Psoas muscle (tissue), 8 donors: ENCODE results near the gene CCNK. TPM values are rescaled to one million over a fixed set of nuclear protein-coding genes. Genes with fewer than 3 reads are reported as not detected.

Experiments
- ATAC-seq, 4 donors: fragments of 200-7000 bp; cut with Tn5 transposase; one replicate each; pipeline ENCODE4 v1.9.1; 2020; ENCODE audit warnings: moderate library complexity in 3 of 4, mild to moderate bottlenecking in 2 of 4
- DNase-seq, 2 donors: peaks; one replicate each; pipeline ENCODE4 v3.0.0-alpha.2; 2020
- H3K27ac ChIP-seq: fragments of 200-600 bp; one replicate; pipeline ENCODE4 v1.8.0; 2022
- H3K27me3 ChIP-seq, 3 donors: fragments of 200-600 bp in 1 of 3; one replicate each; pipeline versions ENCODE4 v1.6.1 to v1.8.0; 2013 to 2022; ENCODE audit warnings: low read length in 2 of 3, mild to moderate bottlenecking in 2 of 3, moderate library complexity in 1 of 3; ENCODE audit not compliant: insufficient read depth in 3 of 3
- H3K36me3 ChIP-seq, 2 donors: fragments of 200-600 bp in 1 of 2; one replicate each; pipeline versions ENCODE4 v1.6.1 to v1.8.0; 2013 to 2022; ENCODE audit warnings: low read depth in 1 of 2, mild to moderate bottlenecking in 1 of 2, moderate library complexity in 1 of 2; ENCODE audit not compliant: insufficient read depth in 1 of 2
- H3K4me1 ChIP-seq: fragments of 200-600 bp; one replicate; pipeline ENCODE4 v1.8.0; 2022
- H3K4me3 ChIP-seq: fragments of 200-600 bp; one replicate; pipeline ENCODE4 v1.8.0; 2022; ENCODE audit warnings: mild to moderate bottlenecking
- H3K9me3 ChIP-seq: fragments of 200-600 bp; one replicate; pipeline ENCODE4 v1.8.0; 2022
- CTCF ChIP-seq: fragments of 200-600 bp; IDR thresholded peaks from one replicate; pipeline ENCODE4 v1.8.0; 2022; ENCODE audit warnings: antibody characterized with exemption
- WGBS, 3 donors: extraction: QIAGEN DNeasy Blood & Tissue Kit; methylation state at CpG; one replicate each; pipeline versions ENCODE4 v1.1.6 to v1.1.7; 2013; 5-methylcytosine and 5-hydroxymethylcytosine counted together
- intact Hi-C, 2 donors: fragments of 100-400 bp; cut with DNase I; formaldehyde crosslinking; loops; one replicate each; pipeline versions ENCODE4 v1.11.0 to v1.14.2; 2022
- polyA plus RNA-seq, 3 donors: library from polyadenylated mRNA; stranded (reverse); fragments of 200-250 nt; gene quantifications; one replicate each; pipeline ENCODE4 v1.2.3, GENCODE V29; 2013
- total RNA-seq, 4 donors: library from RNA; stranded (reverse); fragmentation: NEBNext Ultra II Directional in 2 of 4; extraction: Animal tissue kit (Norgen Biotek cat#: 25700) in 2 of 4; gene quantifications; one replicate each; pipeline versions ENCODE4 v1.2.1 to v1.2.4, GENCODE V29; 2021 to 2023
- donor health status: healthy with polysubstance abuse.
- donor health status: DM: no; HTN: no; CAD: no; lungs with moderate emphysema.
- donor health status: Bipolar disorder and iron deficiency.
- donor health status: healthy.
- donor health status: DM: yes; HTN: yes; CAD: no.
- donor health status: DM: no; HTN: no; CAD: no.
- donor health status: DM: no; HTN: no; CAD: no.
- donor health status: DM: yes; HTN: yes; CAD: no.

The CCNK gene
- total and polyA plus RNA-seq, 7 donors, result 17.6 to 53.2 (median 39.8) TPM

DNA sequence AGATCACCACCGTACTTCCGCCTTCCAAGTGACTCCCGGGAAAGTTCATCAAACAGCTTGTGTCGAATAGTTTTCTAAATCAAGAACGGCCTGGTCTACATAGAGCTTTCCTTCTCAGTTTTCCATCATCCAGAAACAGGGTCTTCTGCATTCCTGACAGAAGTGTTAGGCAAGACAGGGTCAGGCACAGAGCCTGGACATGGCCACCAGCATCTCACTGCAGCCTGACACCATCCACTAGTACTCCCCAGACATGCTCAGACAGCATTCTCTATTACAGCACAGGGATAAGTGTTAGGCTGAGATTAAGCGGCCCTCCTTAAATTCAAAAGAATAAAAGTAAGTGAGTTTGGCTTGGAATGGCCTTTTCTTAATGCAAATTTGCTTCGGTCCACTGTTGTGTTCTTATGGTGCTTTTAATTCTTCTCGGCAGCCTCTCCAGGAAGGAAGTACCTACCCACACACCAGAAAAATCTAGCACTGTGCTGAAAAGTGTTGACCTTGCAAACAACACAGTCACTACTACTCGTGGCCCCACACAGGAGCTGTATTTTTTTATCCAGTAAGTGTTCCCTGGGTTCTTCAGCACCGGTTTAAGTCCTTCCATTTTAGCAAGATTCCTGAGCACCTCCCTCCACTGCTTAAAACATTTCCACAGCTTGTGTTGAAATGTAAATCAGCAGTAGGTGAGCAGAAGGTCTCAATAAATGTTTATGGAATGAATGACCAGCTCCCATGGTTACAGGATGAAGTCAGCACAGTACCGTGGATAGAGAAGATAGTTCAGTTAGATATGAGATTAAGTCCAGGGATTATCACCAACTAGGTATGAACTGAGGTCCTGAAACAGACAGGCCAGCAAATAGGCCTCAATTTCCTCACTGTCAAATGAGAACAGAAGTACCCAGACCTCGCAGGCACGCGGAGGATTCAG is 44.7 kb upstream of the CCNK start:
- Histone ChIP-seq H3K27ac (no peak overlapping the region), H3K4me3 (no peak overlapping the region), H3K27me3 (no peaks in the 10 kb centered on the region), H3K4me1 (peaks cover under 1% of the 10 kb centered on the region), H3K36me3 (peaks cover 0 to 64% of the 10 kb centered on the region in 2 donors), H3K9me3 (no peaks in the 10 kb centered on the region)
- ATAC-seq (no peak), DNase-seq (no peak)
- intact Hi-C loops, result no loop called here
- TF ChIP-seq CTCF, result no peak
- WGBS, 3 donors, result 75 to 78% (median 75%) methylated on average over 14 of the region's 14 CpGs

DNA sequence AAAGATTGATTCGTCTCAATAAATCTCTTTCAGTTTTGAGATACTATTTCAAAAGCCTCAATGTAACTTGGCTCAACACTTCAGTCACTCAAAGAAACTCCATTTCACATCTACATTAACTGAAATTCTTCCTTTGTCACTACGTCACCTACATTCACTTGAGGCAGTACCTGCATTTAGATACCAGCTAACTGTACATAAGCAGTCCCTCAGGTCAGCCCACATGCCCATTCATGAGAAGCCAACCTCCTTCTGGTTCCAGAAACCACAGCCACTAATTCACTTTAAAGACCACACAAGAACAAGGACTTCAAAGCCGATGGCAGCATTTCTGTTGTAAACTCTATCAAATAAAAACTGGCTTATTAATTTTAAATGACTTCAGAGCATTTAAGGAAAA is 43.5 kb upstream of the CCNK start:
- Histone ChIP-seq H3K4me1 (no peaks in the 10 kb centered on the region), H3K36me3 (peaks cover 0 to 69% of the 10 kb centered on the region in 2 donors), H3K4me3 (no peak overlapping the region), H3K27ac (no peak overlapping the region), H3K9me3 (no peaks in the 10 kb centered on the region), H3K27me3 (no peaks in the 10 kb centered on the region)
- no peak for DNase-seq
- intact Hi-C loops, result no loop called here
- no peak for TF ChIP-seq CTCF
- 64 to 92% (median 80%) methylated on average over 3 of the region's 3 CpGs for WGBS, 3 donors
- ATAC-seq, result no peak

DNA sequence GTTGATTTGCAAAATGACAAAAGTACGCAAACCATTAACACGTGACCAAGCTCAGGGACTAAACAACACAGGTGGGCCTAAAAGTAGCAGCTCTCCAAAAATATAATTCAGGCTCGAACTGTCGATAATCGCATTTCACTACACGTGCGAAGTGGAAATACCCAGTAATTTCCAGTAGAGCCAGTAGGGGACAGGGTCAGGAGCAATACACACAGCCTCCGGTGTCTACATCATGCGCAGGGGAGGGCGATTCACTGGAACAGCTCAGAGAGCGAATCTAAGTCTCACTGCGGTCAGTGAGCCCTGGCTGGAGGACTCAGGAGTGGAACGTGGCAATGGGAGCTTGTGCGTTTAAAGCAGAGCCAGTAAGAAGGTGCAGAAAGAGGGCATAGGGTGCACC is 40.9 kb upstream of the CCNK start:
- no peak overlapping the region for H3K4me3 ChIP-seq
- H3K27ac ChIP-seq, result no peak overlapping the region
- peaks cover 0 to 83% of the 10 kb centered on the region in 2 donors for H3K36me3 ChIP-seq
- WGBS, 3 donors, result 87 to 94% (median 93%) methylated on average over 14 of the region's 14 CpGs
- H3K27me3 ChIP-seq, result no peaks in the 10 kb centered on the region
- DNase-seq (no peak), ATAC-seq (no peak)
- intact Hi-C loops, result no loop called here
- no peaks in the 10 kb centered on the region for H3K4me1 ChIP-seq
- no peaks in the 10 kb centered on the region for H3K9me3 ChIP-seq
- TF ChIP-seq CTCF, result no peak

GRCh38 chr14:99441157-99441870 is 39.9 kb upstream of the CCNK start:
- H3K36me3 ChIP-seq, result peaks cover 0 to 79% of the 10 kb centered on the region in 2 donors
- DNase-seq (no peak), ATAC-seq (no peak)
- no peak for TF ChIP-seq CTCF
- H3K9me3 ChIP-seq, result no peaks in the 10 kb centered on the region
- intact Hi-C loops, result no loop called here
- H3K27me3 ChIP-seq, result no peaks in the 10 kb centered on the region
- WGBS, 3 donors, result 93 to 96% (median 94%) methylated on average over 11 of the region's 11 CpGs
- H3K4me3 ChIP-seq, result no peak overlapping the region
- no peaks in the 10 kb centered on the region for H3K4me1 ChIP-seq
- H3K27ac ChIP-seq, result no peak overlapping the region
